PC-3 (cell line): ENCODE results near the gene EMC1. TPM values are rescaled to one million over a fixed set of nuclear protein-coding genes. Genes with fewer than 3 reads are reported as not detected.

Experiments used
- ATAC-seq: fragments of 200-7000 bp; cut with Tn5 transposase; 2 replicates; pipeline ENCODE4 v1.9.1; 2020; ENCODE audit warnings: mild to moderate bottlenecking, moderate library complexity
- BruUV-seq: library from RNA; stranded (reverse); fragments of 400-500 nt; replicated peaks from 2 replicates; lab custom pipeline; 2021; lab: Mats Ljungman, UMichigan
- CTCF ChIA-PET: fragments of 300-600 bp; sonication (Branson Sonifier 250); formaldehyde crosslinking; loops from one replicate; lab custom pipeline; 2022; ENCODE audit warnings: antibody characterized with exemption; lab: Charles Lee
- POLR2A ChIA-PET: fragments of 300-600 bp; sonication (Branson Sonifier 250); formaldehyde crosslinking; loops from one replicate; lab custom pipeline; 2022; ENCODE audit warnings: antibody characterized with exemption; ENCODE audit not compliant: unreplicated experiment; lab: Charles Lee
- DNase-seq: peaks from one replicate; pipeline ENCODE4 v3.0.0-alpha.2; 2015
- H2AFZ ChIP-seq: fragments of 300-600 bp; sonication (generic); 2 replicates; pipeline ENCODE4 v1.6.0; 2016; ENCODE audit warnings: antibody characterized with exemption, low read length
- H3F3A ChIP-seq: fragments of 300-600 bp; sonication (generic); one replicate; pipeline ENCODE4 v1.6.0; 2017; ENCODE audit warnings: antibody characterized with exemption, low read length, control low read depth, mild to moderate bottlenecking; ENCODE audit not compliant: unreplicated experiment
- H3K27ac ChIP-seq: fragments of 300-600 bp; sonication (generic); 2 replicates; pipeline ENCODE4 v1.5.1; 2016; ENCODE audit warnings: mild to moderate bottlenecking, low read length
- H3K27me3 ChIP-seq: fragments of 300-600 bp; sonication (generic); 2 replicates; pipeline ENCODE4 v1.6.1; 2016; ENCODE audit warnings: low read length, mixed read lengths
- H3K36me3 ChIP-seq: fragments of 300-600 bp; sonication (generic); 2 replicates; pipeline ENCODE4 v1.6.1; 2016; ENCODE audit warnings: low read depth, mixed run types, low read length, mixed read lengths
- H3K4me1 ChIP-seq: fragments of 300-600 bp; sonication (generic); 2 replicates; pipeline ENCODE4 v1.5.1; 2016; ENCODE audit warnings: low read length; ENCODE audit not compliant: insufficient read depth
- H3K4me2 ChIP-seq: fragments of 300-600 bp; sonication (generic); 2 replicates; pipeline ENCODE4 v1.6.0; 2016; ENCODE audit warnings: low read length
- H3K4me3 ChIP-seq: fragments of 300-600 bp; sonication (generic); 2 replicates; pipeline ENCODE4 v1.5.1; 2016; ENCODE audit warnings: mild to moderate bottlenecking, low read length, mixed read lengths
- H3K79me2 ChIP-seq: fragments of 300-600 bp; sonication (generic); 2 replicates; pipeline ENCODE4 v1.6.1; 2017; ENCODE audit warnings: low read length, mixed read lengths
- H3K9ac ChIP-seq: fragments of 300-600 bp; sonication (generic); 2 replicates; pipeline ENCODE4 v1.6.0; 2016; ENCODE audit warnings: mild to moderate bottlenecking, low read length
- H3K9me2 ChIP-seq: fragments of 300-600 bp; sonication (generic); replicated peaks from 2 replicates; pipeline ENCODE4 v1.6.1; 2016; ENCODE audit warnings: mixed run types, low read length, mixed read lengths
- H3K9me3 ChIP-seq: fragments of 300-600 bp; sonication (generic); 2 replicates; pipeline ENCODE4 v1.6.1; 2016; ENCODE audit warnings: low read length, mixed read lengths
- H4K20me1 ChIP-seq: fragments of 300-600 bp; sonication (generic); 2 replicates; pipeline ENCODE4 v1.6.1; 2016; ENCODE audit warnings: low read length, mixed read lengths
- EZH2 ChIP-seq: fragments of 300-600 bp; sonication (generic); IDR thresholded peaks from one replicate; pipeline ENCODE4 v1.6.1; 2017; ENCODE audit warnings: antibody characterized with exemption, mild to moderate bottlenecking, low read length; ENCODE audit not compliant: unreplicated experiment
- EZH2phosphoT487 ChIP-seq: fragments of 300-600 bp; sonication (generic); IDR thresholded peaks from 2 replicates; pipeline ENCODE4 v1.6.1; 2018; ENCODE audit warnings: mild to moderate bottlenecking, antibody characterized with exemption, low read length, borderline replicate concordance
- intact Hi-C: fragments of 100-400 bp; cut with micrococcal nuclease; formaldehyde crosslinking; loops from 2 replicates; pipeline ENCODE4 v1.9.0; 2023
- total RNA-seq: library from RNA; depleted of rRNA; stranded (reverse); fragments of >200 nt; gene quantifications from 2 replicates; pipeline ENCODE4 v1.2.3, GENCODE V29; 2014
- TF ChIP-seq, protein P1 (sequence below): fragments of 300-600 bp; sonication (generic); conservative IDR thresholded peaks from 2 replicates; pipeline ENCODE4 v1.5.1; 2017; ENCODE audit warnings: antibody characterized with exemption, low read depth, mild to moderate bottlenecking, low read length

The EMC1 gene
- total RNA-seq, 1 experiment from 2014 or later: 60.9 TPM

DNA sequence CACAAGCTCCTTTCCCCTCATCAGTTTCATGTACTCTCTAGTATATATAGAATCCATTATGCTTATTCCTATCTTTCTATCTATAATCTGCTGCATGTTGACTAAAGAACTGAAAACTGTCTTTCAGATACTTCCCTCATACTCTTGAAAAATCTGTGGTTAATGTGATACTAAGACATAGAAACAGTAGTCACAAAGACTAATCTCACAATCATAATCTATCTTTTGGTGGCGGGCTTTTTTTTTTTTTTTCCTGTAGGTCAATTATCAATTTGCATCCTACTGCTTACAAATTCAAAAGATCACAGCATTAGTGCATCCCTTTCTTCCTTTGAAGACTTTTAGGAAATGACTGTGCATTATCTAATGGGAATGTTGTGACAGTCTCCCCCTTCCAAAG is 45.9 kb downstream of the EMC1 start:
- Histone ChIP-seq H3K79me2 (peaks cover 95% of the 10 kb centered on the region), H3K27ac (no peak overlapping the region), H3K36me3 (peaks cover 7% of the 10 kb centered on the region), H2AFZ (no peak overlapping the region), H3K27me3 (no peaks in the 10 kb centered on the region), H3K4me2 (no peak overlapping the region), H3K9ac (no peak overlapping the region), H3F3A (no peaks in the 10 kb centered on the region), H3K4me3 (no peak overlapping the region), H3K9me3 (no peaks in the 10 kb centered on the region), H4K20me1 (peaks cover 48% of the 10 kb centered on the region), H3K9me2 (no peaks in the 10 kb centered on the region), H3K4me1 (peaks cover 39% of the 10 kb centered on the region)
- ATAC-seq (no peak), DNase-seq (no peak)
- BruUV-seq: no TSS peak
- ChIA-PET CTCF (no interaction called here), POLR2A (interaction anchor here (0.6 kb wide), 1 partner anchor 1383 kb away, joined by 20 read pairs; no protein-coding TSS in a partner anchor)
- no peak for TF ChIP-seq EZH2phosphoT487
- no peak for TF ChIP-seq EZH2
- TF ChIP-seq, protein P1, sequence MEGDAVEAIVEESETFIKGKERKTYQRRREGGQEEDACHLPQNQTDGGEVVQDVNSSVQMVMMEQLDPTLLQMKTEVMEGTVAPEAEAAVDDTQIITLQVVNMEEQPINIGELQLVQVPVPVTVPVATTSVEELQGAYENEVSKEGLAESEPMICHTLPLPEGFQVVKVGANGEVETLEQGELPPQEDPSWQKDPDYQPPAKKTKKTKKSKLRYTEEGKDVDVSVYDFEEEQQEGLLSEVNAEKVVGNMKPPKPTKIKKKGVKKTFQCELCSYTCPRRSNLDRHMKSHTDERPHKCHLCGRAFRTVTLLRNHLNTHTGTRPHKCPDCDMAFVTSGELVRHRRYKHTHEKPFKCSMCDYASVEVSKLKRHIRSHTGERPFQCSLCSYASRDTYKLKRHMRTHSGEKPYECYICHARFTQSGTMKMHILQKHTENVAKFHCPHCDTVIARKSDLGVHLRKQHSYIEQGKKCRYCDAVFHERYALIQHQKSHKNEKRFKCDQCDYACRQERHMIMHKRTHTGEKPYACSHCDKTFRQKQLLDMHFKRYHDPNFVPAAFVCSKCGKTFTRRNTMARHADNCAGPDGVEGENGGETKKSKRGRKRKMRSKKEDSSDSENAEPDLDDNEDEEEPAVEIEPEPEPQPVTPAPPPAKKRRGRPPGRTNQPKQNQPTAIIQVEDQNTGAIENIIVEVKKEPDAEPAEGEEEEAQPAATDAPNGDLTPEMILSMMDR: no peak
- intact Hi-C loops: no loop called here

DNA sequence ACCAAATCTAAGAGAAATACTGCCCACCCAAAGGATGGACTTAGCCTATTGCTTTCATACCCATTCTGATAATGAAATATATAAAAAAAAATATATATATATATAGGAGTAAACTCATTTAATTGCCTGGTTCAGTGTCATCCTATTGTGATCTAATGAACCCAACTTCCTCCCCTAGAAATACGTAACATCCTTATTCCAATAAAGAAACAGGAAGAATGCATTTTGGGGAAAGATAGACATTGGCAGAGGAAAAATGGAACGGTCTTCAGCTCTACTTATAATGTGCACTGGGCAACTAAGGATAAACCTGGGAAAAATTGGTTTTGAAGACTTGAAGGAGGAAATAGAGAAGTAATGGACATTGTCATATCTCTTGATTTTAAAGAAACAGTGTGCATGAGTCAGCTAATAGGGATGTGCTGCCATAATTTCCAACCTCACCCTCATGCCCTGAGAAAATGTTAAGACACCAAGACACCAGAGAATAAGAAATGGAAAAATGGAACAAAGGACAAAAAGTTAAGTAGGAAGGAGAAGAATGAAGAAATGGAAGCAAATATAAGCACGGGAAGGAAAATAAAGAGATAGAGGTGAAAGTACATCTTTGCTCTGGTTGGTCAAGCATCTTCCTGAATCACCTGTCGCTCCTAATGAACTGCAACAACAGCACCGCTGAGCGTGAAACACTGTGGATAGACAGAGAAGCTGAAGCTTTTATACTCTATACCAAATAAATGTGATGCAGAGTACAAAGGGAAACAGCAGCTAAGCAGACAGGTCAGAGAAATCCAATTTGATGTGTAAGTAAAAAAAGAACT is 46.7 kb downstream of the EMC1 start:
- Histone ChIP-seq H3K9me2 (no peaks in the 10 kb centered on the region), H3K4me2 (no peak overlapping the region)

More for the DNA sequence above, 46.7 kb downstream of the EMC1 start:
- Histone ChIP-seq H3K27me3 (no peaks in the 10 kb centered on the region), H3F3A (no peaks in the 10 kb centered on the region), H3K9me3 (no peaks in the 10 kb centered on the region), H3K4me1 (peaks cover 39% of the 10 kb centered on the region), H3K27ac (no peak overlapping the region), H3K4me3 (no peak overlapping the region), H3K9ac (no peak overlapping the region), H3K36me3 (peaks cover 10% of the 10 kb centered on the region), H3K79me2 (peaks cover 96% of the 10 kb centered on the region), H4K20me1 (peaks cover 48% of the 10 kb centered on the region), H2AFZ (no peak overlapping the region)
- DNase-seq (peak; percentile 8), ATAC-seq (no peak)
- TF ChIP-seq, protein P1: no peak
- no peak for TF ChIP-seq EZH2phosphoT487
- TF ChIP-seq EZH2: no peak
- intact Hi-C loops: no loop called here
- ChIA-PET CTCF (no interaction called here), POLR2A (no interaction called here)
- BruUV-seq: no TSS peak
